ENCODE data around the gene SOST. TPM values are rescaled to one million over a fixed set of nuclear protein-coding genes. Genes with fewer than 3 reads are reported as not detected.
A peak's percentile ranks its signal among the peaks of the same experiment; 100 is the strongest.

SOST gene
- total RNA-seq, 1 experiment from 2014 or later, result not detected

- DNase-seq (ENCODE audit: low read depth, low spot score) (no peak), ATAC-seq (no peak)
- Histone ChIP-seq H3K27me3 (ENCODE audit: control insufficient read depth, insufficient read depth, low read length) (no peaks in the 10 kb centered on the region), H3K27ac (ENCODE audit: low read length) (no peak overlapping the region), H3K9me3 (ENCODE audit: control insufficient read depth, insufficient read depth, low read depth, low read length) (no peaks in the 10 kb centered on the region), H3K36me3 (ENCODE audit: control insufficient read depth, insufficient read depth, low read length) (no peaks in the 10 kb centered on the region), H3K4me1 (ENCODE audit: control insufficient read depth, insufficient read depth, low read length) (0 out of 2 replicates have a peak, but pooled peaks cover 2% of the 10 kb centered on the region), H3K4me3 (ENCODE audit: low read depth in 2 of 2, low read length in 2 of 2) (no peak overlapping the region)
- BruUV-seq (replicated peaks), result no TSS peak
- in situ Hi-C loops (cut with HindIII; ENCODE audit: low pct_unique_long_range_greater_than_20kb, low sequenced_read_pairs) (no loop called here), intact Hi-C loops (cut with micrococcal nuclease; ENCODE audit: unreplicated experiment) (no loop called here)
- POLR2A ChIA-PET, result no interaction called here
- CTCF ChIA-PET, result no interaction called here
- TF ChIP-seq POLR2AphosphoS5 (IDR thresholded peaks at IDR 0.05; ENCODE audit: low read depth, low read length) (no peak), TCF7L2 (IDR thresholded peaks at IDR 0.05; ENCODE audit: low read depth, low read length) (no peak), CTCF (IDR thresholded peaks at IDR 0.05) (no peak), SIN3A (IDR thresholded peaks at IDR 0.05; ENCODE audit: borderline replicate concordance, insufficient read depth, low read depth, low read length) (no peak), REST (IDR thresholded peaks at IDR 0.05; ENCODE audit: insufficient read depth in 1 of 2, low read depth in 2 of 2, low read length in 1 of 2) (no peak)
Measured at GRCh38 chr17:43722269-43722619, 36.3 kb downstream of the SOST start.

GRCh38 chr17:43721537-43722268 is 36.9 kb downstream of the SOST start:
- BruUV-seq (replicated peaks), result no TSS peak
- intact Hi-C loops (cut with micrococcal nuclease; ENCODE audit: unreplicated experiment), result no loop called here
- peak overlapping the region in 1 of 2 experiments; percentile 63; a peak in 2 of 4 replicates for H3K4me3 ChIP-seq (ENCODE audit: low read depth in 2 of 2, low read length in 2 of 2)
- ATAC-seq (no peak), DNase-seq (ENCODE audit: low read depth, low spot score) (no peak)
- 0 out of 2 replicates have a peak, but pooled peaks cover 2% of the 10 kb centered on the region for H3K4me1 ChIP-seq (ENCODE audit: control insufficient read depth, insufficient read depth, low read length)
- H3K9me3 ChIP-seq (ENCODE audit: control insufficient read depth, insufficient read depth, low read depth, low read length), result no peaks in the 10 kb centered on the region
- H3K27ac ChIP-seq (ENCODE audit: low read length), result no peak overlapping the region
- H3K27me3 ChIP-seq (ENCODE audit: control insufficient read depth, insufficient read depth, low read length), result no peaks in the 10 kb centered on the region
- H3K36me3 ChIP-seq (ENCODE audit: control insufficient read depth, insufficient read depth, low read length), result no peaks in the 10 kb centered on the region
- no peak for TF ChIP-seq CTCF (IDR thresholded peaks at IDR 0.05)
- TF ChIP-seq SIN3A (IDR thresholded peaks at IDR 0.05; ENCODE audit: borderline replicate concordance, insufficient read depth, low read depth, low read length), result no peak
- no peak for TF ChIP-seq TCF7L2 (IDR thresholded peaks at IDR 0.05; ENCODE audit: low read depth, low read length)
- no peak for TF ChIP-seq POLR2AphosphoS5 (IDR thresholded peaks at IDR 0.05; ENCODE audit: low read depth, low read length)
- TF ChIP-seq REST (IDR thresholded peaks at IDR 0.05; ENCODE audit: insufficient read depth in 1 of 2, low read depth in 2 of 2, low read length in 1 of 2), result no peak
- ChIA-PET CTCF (interaction anchor here (0.6 kb wide), 1 partner anchor 18 kb away, joined by 3 read pairs; no protein-coding TSS in a partner anchor), POLR2A (interaction anchor here (0.6 kb wide), 1 partner anchor 29 kb away, joined by 7 read pairs; no protein-coding TSS in a partner anchor)
- in situ Hi-C loops (cut with HindIII; ENCODE audit: low pct_unique_long_range_greater_than_20kb, low sequenced_read_pairs), result no loop called here
